ENCODE results near the gene RNASET2.
"Not testable (repeated sequence)": the region's sequence is repeated elsewhere in the genome, so short reads cannot be mapped to it uniquely, and the experiment has no call there.

RNASET2 gene

DNA sequence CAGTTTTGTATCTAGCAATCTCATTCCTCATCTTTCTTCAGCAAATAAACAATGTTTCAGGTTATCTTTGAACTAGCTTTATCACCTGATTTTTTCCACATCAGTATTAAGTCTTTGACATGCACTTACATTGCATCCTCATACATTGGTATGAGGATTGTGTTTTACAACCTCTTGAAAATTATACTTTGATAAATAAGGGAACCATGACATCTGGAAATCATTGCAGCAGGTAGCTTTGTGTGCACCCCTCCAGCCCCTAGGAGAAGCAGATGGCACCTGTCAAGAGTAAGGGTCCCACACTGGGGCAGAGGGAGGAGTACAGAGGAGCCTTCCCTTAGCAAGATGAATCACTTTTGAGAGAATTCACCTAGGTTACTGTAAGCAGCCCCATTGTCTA lies 13.7 kb upstream of the RNASET2 start:
- no peak for DNase-seq (ENCODE audit: low read depth, low spot score)

DNA sequence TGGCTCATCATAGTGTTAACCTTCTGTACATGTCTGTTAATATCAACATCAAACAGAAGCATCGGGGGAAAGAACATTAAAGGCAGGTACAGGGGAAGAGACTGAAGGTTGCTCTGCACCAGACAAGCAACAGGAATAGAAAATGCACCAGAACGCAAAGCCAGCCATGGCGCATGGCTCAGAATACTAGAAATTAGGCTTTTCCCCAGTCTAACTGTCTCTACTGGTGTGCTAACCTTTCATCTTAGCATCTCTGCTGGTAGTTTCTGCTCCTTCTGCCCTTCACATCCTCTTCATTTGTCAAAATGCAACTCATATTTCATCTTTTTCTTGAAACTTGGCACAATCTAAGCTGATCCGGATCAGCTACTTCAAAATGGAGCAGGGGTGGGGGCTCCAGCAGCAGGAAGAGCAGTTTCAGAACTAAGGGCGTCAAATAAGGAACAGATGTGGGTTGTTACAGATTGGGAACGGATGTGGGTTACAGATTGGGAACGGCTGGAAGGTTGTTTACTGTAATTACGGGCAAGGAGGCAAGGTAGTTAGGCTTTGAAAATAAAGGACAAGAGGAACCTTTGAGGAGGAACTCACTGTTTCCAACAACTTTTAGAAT lies 13.1 kb upstream of the RNASET2 start:
- DNase-seq (ENCODE audit: low read depth, low spot score): no peak

DNA sequence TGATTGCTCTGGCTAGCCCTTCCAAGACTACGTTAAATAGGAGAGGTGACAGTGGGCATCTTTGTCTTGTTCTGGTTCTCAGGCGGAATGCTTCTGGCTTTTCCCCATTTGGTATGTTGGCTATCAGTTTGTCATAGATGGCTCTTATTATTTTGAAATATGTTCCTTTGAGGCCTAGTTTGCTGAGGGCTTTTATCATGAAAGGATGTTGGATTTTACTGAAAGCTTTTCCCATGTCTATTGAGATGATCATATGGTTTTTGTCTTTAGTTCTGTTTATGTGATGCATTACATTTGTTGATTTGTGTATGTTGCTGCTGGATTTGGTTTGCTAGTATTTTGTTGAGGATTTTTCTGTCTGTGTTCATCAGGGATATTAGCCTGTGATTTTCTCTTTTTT lies 9.9 kb upstream of the RNASET2 start:
- no peak for DNase-seq (ENCODE audit: low read depth, low spot score)

DNA sequence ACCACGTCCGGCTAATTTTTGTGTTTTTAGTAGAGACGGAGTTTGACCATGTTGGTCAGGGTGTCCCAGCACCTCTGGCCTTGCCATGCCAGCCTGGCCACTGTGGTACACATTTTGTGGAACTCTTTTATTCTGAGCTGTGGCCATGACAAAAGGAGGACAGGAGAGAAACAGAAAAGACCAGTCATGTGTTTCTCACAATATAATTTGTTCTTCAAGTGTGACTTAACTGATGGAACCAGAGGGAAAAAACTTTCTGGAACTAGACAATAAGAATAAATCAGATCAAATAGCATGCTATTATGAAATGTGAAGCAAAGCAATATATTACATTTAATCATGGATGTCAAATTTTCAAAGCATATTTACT lies 4.2 kb upstream of the RNASET2 start:
- DNase-seq (ENCODE audit: low read depth, low spot score): no peak

DNA sequence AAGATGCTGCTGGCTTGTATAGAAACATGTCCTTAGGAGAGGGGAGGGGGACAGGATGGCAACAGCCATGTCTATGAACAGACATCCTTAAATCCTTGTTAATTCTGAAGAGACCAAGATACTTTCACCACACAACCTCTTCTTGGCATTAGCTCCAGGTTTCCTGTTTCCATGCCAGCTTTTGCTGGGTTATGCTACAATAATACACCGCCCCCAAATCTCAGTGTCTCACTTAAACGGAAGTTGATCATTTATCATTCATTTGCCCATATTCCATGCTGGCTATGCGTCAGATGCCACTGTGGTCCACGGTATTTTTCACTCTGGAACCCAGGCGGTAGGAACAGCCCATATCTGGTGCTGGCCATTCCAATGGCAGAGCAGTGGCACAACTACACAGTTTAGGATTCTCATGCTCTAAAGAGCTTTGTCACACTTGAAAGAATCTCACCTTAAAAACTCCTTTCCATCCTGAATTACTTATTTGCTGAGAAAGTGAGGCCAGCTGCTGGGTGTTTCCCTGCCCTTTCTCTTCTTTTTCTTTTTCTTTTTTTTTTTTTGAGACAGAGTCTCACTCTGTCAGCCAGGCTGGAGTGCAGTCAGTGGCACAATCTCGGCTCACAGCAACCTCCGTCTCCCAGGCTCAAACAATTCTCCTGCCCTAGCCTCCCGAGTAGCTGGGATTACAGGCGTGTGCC lies 3.7 kb upstream of the RNASET2 start:
- no peak for DNase-seq (ENCODE audit: low read depth, low spot score)

DNA sequence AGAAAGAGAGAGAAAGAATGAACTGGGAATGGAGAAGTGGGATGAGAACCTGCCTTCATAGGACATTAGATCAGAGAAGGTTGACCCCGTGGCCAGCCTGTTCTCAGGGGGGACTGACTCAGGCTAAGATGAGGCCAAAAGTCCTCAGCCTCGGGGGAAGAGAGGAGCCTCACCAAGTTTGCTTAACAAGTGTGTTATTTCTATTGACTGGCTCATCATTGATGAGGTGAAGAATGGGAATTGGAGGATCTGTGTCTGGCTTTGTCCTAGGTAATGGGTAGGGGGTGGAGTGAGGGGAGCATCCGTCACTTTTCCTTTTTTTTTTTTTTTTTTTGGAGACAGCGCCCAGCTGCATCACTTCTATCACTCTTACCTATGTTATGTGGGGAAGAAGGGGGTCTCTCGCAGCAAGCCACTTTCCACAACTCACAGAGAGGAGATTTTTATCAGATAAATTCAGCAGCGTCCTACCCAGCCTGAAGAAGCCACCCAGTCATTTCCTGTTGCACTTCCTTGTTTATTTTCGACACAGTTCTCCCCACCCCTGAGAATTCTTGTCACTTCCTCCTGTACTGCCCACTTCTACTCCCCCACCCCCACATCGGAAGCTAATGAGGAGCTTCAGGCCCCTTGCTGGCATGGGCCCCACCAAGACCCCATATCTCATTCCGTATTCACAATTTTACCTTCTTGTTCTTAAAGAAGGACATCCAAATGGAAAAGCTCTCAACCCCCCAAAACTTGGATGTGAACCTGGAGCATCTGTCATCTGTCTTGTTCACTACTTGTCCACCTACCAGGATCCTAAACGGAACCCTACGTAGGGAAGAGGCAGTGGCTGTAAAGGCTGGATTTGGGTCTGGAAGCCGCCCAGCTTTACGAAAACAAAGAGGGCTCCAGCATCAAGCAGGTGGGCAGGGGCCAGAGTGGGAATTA lies 2.8 kb upstream of the RNASET2 start:
- DNase-seq (ENCODE audit: low read depth, low spot score): no peak

DNA sequence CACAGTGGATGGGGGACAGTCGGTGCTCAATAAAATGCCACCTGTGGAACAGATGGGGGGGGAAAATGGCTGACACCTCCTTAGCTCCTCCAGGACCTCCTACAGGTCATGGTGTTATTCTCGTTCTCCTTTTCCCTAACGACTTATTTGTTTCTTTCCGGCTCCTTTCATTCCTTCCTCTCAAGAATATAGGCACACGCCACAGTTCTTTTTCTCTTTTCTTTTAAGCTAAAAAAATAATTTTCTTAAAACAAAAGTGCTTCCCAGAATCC lies 1.4 kb upstream of the RNASET2 start:
- DNase-seq (ENCODE audit: low read depth, low spot score): no peak

DNA sequence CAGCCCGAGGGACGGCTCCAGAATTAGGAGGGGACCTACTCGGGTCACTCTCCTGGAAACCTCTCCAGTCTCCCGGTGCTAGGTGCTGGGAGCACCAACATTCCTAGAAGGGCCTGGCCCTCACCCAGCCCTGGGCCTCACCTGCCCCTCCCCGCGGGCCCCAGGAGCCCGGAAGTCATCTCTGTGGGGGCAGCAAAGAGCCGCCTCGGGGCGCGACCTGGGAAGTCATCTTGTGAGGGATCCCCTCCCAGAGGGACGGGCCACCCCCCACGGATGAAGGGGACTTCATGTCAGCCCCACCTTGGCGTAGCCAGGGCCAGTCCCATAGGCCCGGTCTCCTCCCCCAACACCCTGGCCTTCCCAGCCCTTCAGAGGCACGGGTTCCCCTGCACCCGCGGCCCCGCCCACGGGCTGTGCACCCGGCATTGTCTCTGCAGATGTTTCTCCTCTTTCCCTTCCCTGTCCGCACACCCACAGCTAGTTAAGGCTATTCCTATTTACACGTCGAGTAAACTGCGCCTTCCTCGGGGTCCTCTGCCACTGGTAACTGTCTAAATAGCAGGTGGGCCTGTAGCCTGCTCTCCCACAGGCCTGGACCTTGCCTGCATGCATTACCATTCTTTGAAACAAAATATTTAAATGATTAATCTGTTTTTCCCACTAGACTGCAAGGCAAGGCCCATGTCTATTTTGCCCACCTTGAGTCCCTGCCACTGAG lies 896 bp upstream of the RNASET2 start:
- DNase-seq (ENCODE audit: low read depth, low spot score): no peak

DNA sequence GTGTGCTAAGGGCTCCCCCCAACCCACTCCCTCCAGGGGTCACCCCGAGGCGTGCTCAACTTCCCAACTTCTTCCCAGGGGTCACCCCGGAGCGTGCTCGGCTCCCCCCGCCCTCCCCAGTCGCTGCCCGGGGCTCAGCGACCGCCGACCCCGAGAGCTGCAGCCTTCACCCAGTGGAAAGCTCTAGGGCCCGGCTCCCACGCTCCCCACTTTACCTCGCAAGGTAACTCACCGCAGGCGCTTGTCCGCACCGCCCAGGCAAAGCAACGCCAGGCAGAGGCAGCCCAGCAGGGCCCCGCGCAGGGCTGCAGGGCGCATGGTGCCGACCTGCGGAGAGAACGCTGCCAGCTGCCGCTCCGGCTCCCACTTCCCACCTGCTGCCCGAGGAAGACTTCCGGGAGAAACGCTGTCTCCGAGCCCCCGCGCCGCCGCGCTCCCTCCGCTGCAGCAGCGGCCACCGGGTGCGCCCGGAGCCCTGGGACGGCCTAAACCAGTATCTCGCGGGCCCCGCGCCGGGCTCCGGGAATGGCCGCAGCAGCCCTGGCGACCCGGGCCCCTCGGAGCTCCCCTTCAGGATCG lies 396 bp downstream of the RNASET2 start:
- DNase-seq (ENCODE audit: low read depth, low spot score): no peak

DNA sequence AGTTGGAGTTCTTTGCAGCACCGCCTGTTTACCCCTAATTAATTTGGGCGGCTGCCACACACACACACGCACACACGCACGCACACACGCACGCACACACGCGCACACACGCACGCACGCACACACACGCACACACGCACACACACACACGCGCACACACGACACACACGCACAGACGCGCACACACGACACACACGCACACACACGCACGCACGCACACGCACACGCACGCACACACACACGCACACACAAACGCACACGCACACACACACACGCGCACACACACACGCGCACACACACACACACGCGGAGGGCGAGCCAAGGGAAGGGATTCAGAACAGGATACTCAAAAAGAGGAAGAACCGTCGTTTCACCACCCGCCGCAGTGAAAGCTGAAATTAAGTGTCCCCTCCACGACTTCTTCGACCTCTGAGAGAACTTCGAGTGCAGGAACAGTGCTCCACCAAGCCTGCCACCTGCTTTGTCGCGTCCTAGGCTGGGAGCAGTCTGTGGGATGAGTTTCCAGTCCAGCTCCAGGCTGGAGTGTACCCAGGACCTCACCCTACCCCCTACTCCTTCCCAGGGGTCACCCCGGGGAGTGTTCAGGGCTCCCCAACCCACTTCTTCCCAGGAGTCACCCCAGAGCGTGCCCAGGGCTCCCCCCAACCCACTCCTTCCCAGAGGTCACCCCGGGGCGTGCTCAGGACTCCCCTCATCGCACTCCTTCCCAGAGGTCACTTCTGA lies 1.1 kb downstream of the RNASET2 start:
- DNase-seq (ENCODE audit: low read depth, low spot score): no peak

DNA sequence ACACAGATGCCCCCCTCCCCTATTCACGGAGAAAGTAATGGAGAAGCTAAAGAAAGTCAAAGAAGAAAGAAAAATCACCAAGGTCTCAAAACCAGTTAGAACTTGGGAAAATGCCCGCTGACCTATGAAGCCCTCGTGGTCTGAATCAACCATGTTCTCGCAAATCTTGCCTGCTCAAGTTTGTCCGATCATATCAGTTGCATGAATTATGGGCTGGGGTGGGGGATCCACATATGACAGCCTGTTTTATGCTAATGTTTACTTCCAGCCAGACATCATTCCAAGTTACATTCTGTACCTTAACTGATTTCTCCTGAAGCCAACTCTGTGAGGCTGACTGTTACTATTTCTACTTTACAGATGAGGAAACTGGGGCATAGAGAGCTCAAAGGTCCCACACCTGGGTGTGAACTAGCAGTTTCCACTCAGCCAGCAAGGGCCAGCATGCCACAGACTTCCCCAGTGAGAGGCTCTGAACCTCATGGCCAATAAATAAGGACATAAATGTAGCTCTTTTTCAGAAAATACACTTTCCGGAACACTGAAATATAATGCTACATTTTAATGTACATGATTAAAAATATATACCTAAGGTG lies 2.1 kb downstream of the RNASET2 start:
- DNase-seq (ENCODE audit: low read depth, low spot score): no peak

DNA sequence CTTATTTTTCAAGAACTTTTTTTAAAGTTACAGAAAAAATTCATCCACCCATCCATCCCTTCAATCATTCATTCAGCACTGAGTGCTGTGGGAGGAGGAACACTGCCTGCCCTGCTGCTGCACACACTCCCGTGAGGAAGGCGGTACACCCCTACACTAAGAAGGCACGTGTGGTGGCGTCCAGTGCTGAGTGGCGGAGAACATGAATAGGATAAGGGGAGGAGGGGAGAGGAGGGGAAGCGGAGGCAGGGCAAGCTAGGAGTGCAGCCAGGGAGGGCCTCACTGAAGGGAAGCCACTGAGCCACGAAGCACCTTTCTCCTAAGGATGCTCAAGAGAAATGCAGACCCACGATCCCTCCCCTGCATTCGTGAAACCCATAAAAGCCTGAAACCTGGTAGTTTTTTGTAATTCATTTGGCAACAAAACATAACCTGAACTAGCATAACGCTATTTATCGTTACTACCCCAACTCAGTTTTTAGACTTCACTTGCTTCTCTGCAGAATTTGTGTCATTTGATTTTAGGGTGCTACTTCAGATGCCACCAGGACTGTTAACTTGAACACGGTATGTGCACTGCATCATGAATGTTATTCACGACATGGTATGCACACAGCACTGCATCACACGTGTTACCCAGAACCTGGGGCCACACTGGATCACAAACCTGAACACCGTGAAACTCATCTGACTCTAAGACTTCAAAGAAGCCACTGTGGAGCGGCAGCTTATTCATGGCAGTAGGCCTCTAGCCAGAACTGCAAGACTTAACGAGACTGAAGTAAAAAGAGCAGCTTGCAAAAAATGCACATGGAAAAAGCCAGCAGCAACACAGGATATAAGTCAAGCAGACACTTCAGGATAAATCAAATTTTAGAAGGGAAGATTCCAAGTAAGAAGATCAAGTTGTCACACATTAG lies 3.5 kb downstream of the RNASET2 start:
- no peak for DNase-seq (ENCODE audit: low read depth, low spot score)

DNA sequence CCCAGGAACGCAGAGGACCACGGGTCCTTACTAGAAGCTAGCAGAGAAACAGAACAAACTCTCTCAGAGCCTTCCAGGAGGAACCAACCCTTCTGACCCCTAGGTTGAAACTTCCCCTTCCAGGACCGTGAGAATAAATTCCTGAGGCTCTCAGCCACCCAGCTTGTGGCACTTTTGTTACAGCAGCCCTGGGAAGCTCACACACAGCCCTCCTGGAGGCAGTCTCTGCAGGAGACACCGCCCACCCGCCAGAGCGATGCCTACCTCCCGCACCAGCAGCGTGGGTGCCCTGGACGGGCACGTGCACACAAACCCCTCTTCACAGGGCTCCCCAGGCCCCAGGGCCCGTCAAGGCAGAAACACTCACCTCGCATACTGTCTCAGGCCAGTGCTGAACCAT lies 4.2 kb downstream of the RNASET2 start:
- DNase-seq (ENCODE audit: low read depth, low spot score): no peak

DNA sequence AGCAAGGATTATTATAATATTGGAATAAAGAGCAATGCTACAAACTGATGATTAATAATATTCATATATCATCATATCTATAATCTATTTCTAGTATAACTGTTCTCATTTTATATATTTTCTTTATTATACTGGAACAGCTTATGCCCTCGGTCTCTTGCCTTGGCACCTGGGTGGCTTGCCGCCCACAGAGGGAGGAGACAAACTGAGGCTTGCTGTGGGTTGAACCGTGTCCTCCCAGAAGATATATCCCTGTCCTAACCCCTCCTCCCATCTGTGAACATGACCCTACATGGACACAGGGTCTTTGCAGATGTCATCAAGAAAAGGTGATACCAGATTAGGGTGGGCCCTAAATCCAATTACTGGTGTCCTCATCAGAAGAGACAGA lies 4.7 kb downstream of the RNASET2 start:
- no peak for DNase-seq (ENCODE audit: low read depth, low spot score)

DNA sequence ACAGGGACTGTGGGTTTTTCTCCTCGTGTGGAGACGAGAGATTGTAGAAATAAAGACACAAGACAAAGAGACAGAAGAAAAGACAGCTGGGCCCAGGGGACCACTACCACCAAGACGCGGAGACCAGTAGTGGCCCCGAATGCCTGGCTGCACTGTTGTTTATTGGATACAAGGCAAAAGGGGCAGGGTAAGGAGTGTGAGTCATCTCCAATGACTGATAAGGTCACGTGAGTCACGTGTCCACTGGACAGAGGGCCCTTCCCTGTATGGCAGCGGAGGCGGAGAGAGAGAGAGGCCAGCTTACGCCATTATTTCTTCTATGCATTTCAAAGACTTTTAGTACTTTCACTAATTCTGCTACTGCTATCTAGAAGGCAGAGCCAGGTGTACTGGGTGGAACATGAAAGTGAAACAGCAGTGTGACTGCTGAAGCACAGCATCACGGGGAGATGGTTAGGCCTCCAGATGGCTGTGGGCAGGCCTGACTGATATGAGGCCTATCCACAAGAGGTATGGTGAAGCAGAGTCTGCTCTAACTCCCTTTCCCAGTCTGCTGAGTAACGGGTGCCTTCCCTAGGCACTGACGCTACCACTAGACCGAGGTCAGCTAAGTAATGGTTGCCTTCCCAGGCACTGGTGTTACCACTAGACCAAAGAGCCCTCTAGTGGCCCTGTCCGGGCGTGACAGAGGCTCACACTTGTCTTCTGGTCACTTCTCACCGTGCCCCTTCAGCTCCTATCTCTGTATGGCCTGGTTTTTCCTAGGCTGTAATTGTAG lies 5.3 kb downstream of the RNASET2 start:
- DNase-seq (ENCODE audit: low read depth, low spot score): peak; percentile 34

DNA sequence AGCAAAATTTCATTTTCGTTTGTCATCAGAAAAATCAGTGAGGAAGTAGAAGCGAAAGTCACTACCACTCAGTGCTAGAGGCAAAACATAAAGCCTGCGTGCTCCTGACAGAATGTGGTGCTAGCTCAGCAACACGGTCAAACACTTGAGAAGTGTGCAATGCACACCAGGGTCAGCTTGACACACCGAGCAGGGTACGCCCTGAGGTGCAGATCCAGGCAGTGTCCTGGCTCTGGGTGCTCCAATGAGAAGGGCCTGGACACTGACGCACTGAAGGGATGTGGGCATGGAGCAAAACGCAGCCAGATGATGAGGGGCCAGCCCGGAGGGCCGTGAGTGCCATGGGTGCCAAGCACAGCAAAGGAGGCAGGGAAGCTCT lies 5.9 kb downstream of the RNASET2 start:
- DNase-seq (ENCODE audit: low read depth, low spot score): no peak

DNA sequence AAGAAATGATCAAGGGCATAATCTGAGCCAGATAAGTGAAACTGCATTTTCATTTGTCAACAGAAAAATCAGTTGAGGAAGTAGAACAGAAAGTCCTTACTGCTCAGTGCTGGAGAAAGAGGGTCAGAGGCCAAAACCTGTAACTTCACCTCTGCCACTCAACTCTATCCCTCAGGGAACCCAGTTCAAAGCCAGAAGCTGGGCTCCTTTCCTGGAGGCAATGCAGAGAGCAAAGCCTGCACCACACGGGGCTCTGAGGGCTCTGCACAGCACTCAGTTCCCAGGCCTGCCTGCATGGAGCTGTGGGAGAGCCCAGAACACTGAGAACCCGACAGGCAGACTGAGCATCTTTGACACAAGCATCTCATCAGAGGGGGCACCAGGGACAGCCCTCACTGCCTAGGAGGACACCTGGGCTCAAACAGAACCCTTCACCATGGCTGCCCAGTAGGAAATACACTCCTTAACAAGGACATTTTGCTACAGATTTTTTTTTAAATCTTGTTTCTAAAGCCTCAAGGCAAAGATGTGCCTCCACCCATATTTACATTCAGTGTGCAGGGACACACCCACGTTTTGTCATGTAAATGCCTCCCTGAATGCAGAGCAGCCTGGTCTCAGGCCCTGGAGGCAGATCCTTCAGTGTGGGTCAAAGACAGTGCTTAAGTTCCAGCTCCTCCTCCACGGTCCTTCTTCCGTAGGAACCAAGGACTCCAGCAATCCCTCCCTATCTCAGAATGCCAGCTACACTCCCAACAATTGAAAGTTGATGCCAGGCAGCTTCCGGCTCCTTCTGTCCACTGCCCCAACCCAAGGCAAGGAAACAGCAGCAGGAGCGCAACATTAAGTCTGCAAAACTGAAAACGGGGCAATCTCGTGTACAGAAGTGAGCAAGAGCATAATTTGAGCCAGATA lies 6.6 kb downstream of the RNASET2 start:
- DNase-seq (ENCODE audit: low read depth, low spot score): no peak

DNA sequence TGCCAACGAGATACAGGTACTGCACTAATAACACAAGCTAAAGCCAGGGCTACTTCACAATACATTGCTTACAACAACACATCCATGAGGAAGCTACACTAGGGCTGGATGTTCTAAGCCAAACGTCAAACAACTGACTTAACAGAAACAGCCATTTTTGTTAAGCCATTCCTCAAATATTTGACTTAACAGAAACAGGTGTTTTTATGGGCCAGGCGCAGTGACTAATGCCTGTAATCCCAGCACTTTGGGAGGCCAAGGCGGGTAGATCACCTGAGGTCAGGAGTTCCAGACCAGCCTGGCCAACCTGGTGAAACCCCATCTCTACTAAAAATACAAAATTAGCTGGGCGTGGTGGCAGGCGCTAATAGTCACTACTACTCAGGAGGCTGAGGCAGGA lies 7.6 kb downstream of the RNASET2 start:
- not testable (repeated sequence) for DNase-seq (ENCODE audit: low read depth, low spot score)
